H1 (cell line): Measurements from ENCODE around the gene ZNF423. TPM values are rescaled to one million over a fixed set of nuclear protein-coding genes. Genes with fewer than 3 reads are reported as not detected.

ENCODE experiments used
- CTCF ChIA-PET: fragments of 300-600 bp; sonication (Branson Sonifier 250); formaldehyde crosslinking; loops from one replicate; lab custom pipeline; 2021; ENCODE audit not compliant: partially characterized antibody; lab: Charles Lee
- POLR2A ChIA-PET: fragments of 300-600 bp; sonication (Branson Sonifier 250); formaldehyde crosslinking; loops from one replicate; lab custom pipeline; 2021; ENCODE audit warnings: inconsistent platforms; ENCODE audit not compliant: partially characterized antibody; lab: Charles Lee
- DNase-seq, 2 experiments: peaks; one replicate each; pipeline versions ENCODE4 v3.0.0 to v3.0.0-alpha.2; 2010 to 2022; ENCODE audit warnings: low spot score in 2 of 2, low read depth in 1 of 2, mixed read lengths in 1 of 2
- FAIRE-seq: peaks from 2 replicates; lab custom pipeline; 2011; peaks lifted over from hg19 to GRCh38; lab: Jason Lieb, UNC
- H2AFZ ChIP-seq: 2 replicates; pipeline ENCODE4 v1.8.1; 2012; ENCODE audit warnings: low read length, inconsistent platforms
- H2AK5ac ChIP-seq: 2 replicates; pipeline ENCODE4 v1.6.1; 2013; ENCODE audit warnings: low read depth, low read length
- H2BK120ac ChIP-seq: replicated peaks from 2 replicates; pipeline ENCODE3; 2013; ENCODE audit warnings: low read depth, low read length, inconsistent platforms
- H2BK12ac ChIP-seq: 2 replicates; pipeline ENCODE4 v1.6.1; 2013; ENCODE audit warnings: low read depth, low read length
- H2BK15ac ChIP-seq: 2 replicates; pipeline ENCODE4 v1.6.1; 2013; ENCODE audit warnings: low read length
- H2BK20ac ChIP-seq: 2 replicates; pipeline ENCODE4 v1.6.1; 2013; ENCODE audit warnings: low read length
- H2BK5ac ChIP-seq: 2 replicates; pipeline ENCODE4 v1.6.1; 2013; ENCODE audit warnings: low read depth, low read length
- H3K14ac ChIP-seq: 2 replicates; pipeline ENCODE4 v1.6.1; 2013; ENCODE audit warnings: inconsistent platforms; ENCODE audit not compliant: insufficient read length
- H3K18ac ChIP-seq: 2 replicates; pipeline ENCODE4 v1.6.1; 2013; ENCODE audit warnings: low read length; ENCODE audit errors: extremely low read depth
- H3K23ac ChIP-seq: 2 replicates; pipeline ENCODE4 v1.6.1; 2013; ENCODE audit warnings: inconsistent platforms; ENCODE audit not compliant: insufficient read length
- H3K23me2 ChIP-seq: 2 replicates; pipeline ENCODE4 v1.6.1; 2013; ENCODE audit warnings: low read depth, low read length
- H3K27ac ChIP-seq: 2 replicates; pipeline ENCODE4 v1.6.1; 2011; ENCODE audit warnings: low read depth, low read length, inconsistent platforms
- H3K27me3 ChIP-seq, 4 experiments: replicated peaks in 1 of 4; 1 replicate in 1 of 4; 2 replicates in 3 of 4; pipeline versions ENCODE4 v1.6.1 to v1.8.1; 2011 to 2013; ENCODE audit warnings: low read length in 3 of 4, mild to moderate bottlenecking in 3 of 4, inconsistent platforms in 2 of 4, mixed read lengths in 2 of 4, moderate library complexity in 1 of 4; ENCODE audit not compliant: control insufficient read depth in 3 of 4, insufficient read depth in 3 of 4; ENCODE audit errors: extremely low read depth in 1 of 4
- H3K36me3 ChIP-seq, 4 experiments: 2 replicates each; pipeline versions ENCODE4 v1.6.1 to v1.8.1; 2011 to 2013; ENCODE audit warnings: mild to moderate bottlenecking in 4 of 4, low read length in 3 of 4, moderate library complexity in 2 of 4, control low read depth in 1 of 4, inconsistent platforms in 1 of 4; ENCODE audit not compliant: insufficient read depth in 4 of 4, control insufficient read depth in 2 of 4
- H3K4ac ChIP-seq: replicated peaks from 2 replicates; pipeline ENCODE3; 2013; ENCODE audit warnings: low read length, low read depth, mixed read lengths, inconsistent platforms; ENCODE audit not compliant: insufficient read length
- H3K4me1 ChIP-seq, 4 experiments: replicated peaks in 1 of 4; 1 replicate in 1 of 4; 2 replicates in 3 of 4; pipeline versions ENCODE4 v1.6.1 to v1.8.1; 2011 to 2013; ENCODE audit warnings: low read length in 3 of 4, inconsistent platforms in 2 of 4, mixed read lengths in 1 of 4; ENCODE audit not compliant: insufficient read depth in 4 of 4, control insufficient read depth in 3 of 4
- H3K4me2 ChIP-seq, 2 experiments: 2 replicates each; pipeline versions ENCODE4 v1.6.1 to v1.8.1; 2011 to 2013; ENCODE audit warnings: low read depth in 2 of 2, low read length in 2 of 2, control low read depth in 1 of 2, inconsistent platforms in 1 of 2, mild to moderate bottlenecking in 1 of 2; ENCODE audit not compliant: insufficient read depth in 1 of 2
- H3K4me3 ChIP-seq, 4 experiments: fragments of 200-600, 300-600 bp in 1 of 4; sonication (generic), shearing (Covaris generic), sonication (Bioruptor Twin) in 1 of 4; 2 replicates each; pipeline versions ENCODE4 v1.5.1 to v1.8.1; 2011 to 2016; ENCODE audit warnings: low read length in 4 of 4, low read depth in 3 of 4, control low read depth in 2 of 4, inconsistent platforms in 2 of 4, mild to moderate bottlenecking in 2 of 4, mixed read lengths in 1 of 4, moderate library complexity in 1 of 4; ENCODE audit not compliant: insufficient read depth in 2 of 4; ENCODE audit errors: extremely low read depth in 1 of 4
- H3K56ac ChIP-seq: replicated peaks from 2 replicates; pipeline ENCODE3; 2013; ENCODE audit warnings: low read depth, mild to moderate bottlenecking, mixed read lengths, low read length, inconsistent platforms; ENCODE audit not compliant: insufficient read length
- H3K79me1 ChIP-seq: 2 replicates; pipeline ENCODE4 v1.6.1; 2013; ENCODE audit warnings: low read depth, low read length, control low read depth
- H3K79me2 ChIP-seq, 2 experiments: 2 replicates each; pipeline versions ENCODE4 v1.6.1 to v1.8.1; 2012 to 2013; ENCODE audit warnings: low read length in 2 of 2, mild to moderate bottlenecking in 2 of 2, inconsistent platforms in 1 of 2; ENCODE audit not compliant: insufficient read depth in 2 of 2, control insufficient read depth in 1 of 2
- H3K9ac ChIP-seq, 4 experiments: replicated peaks in 1 of 4; 1 replicate in 1 of 4; 2 replicates in 3 of 4; pipeline versions ENCODE4 v1.6.1 to v1.8.1; 2011 to 2013; ENCODE audit warnings: low read depth in 3 of 4, low read length in 3 of 4, control low read depth in 2 of 4, mild to moderate bottlenecking in 2 of 4, moderate library complexity in 2 of 4, inconsistent platforms in 1 of 4; ENCODE audit errors: extremely low read depth in 1 of 4
- H3K9me3 ChIP-seq, 2 experiments: 2 replicates each; pipeline versions ENCODE4 v1.6.1 to v1.8.1; 2012 to 2013; ENCODE audit warnings: mild to moderate bottlenecking in 2 of 2, moderate library complexity in 2 of 2, control low read depth in 1 of 2, inconsistent platforms in 1 of 2, low read depth in 1 of 2, low read length in 1 of 2, mixed read lengths in 1 of 2; ENCODE audit not compliant: insufficient read depth in 2 of 2
- H4K20me1 ChIP-seq, 2 experiments: replicated peaks in 1 of 2; 2 replicates each; pipeline versions ENCODE3 to v1.8.1; 2011 to 2013; ENCODE audit warnings: inconsistent platforms in 2 of 2, low read length in 2 of 2, mild to moderate bottlenecking in 1 of 2; ENCODE audit not compliant: insufficient read depth in 2 of 2, control insufficient read depth in 1 of 2
- H4K5ac ChIP-seq: 2 replicates; pipeline ENCODE4 v1.6.1; 2013; ENCODE audit warnings: low read length, low read depth, mixed read lengths, inconsistent platforms; ENCODE audit not compliant: insufficient read length
- H4K8ac ChIP-seq: 2 replicates; pipeline ENCODE4 v1.8.0; 2013; ENCODE audit warnings: mild to moderate bottlenecking, moderate library complexity, low read length, inconsistent platforms; ENCODE audit not compliant: insufficient read depth; ENCODE audit errors: extremely low read depth
- H4K91ac ChIP-seq: replicated peaks from 2 replicates; pipeline ENCODE3; 2013; ENCODE audit warnings: low read length, mixed read lengths, inconsistent platforms; ENCODE audit not compliant: insufficient read length
- RNF2 ChIP-seq: fragments of 200-900, 300-1000 bp; sonication (generic); IDR thresholded peaks from 2 replicates; pipeline ENCODE4 v1.7.1; 2016; ENCODE audit warnings: borderline replicate concordance, low read depth, mild to moderate bottlenecking, antibody characterized with exemption, low read length; ENCODE audit not compliant: poor library complexity, severe bottlenecking; ENCODE audit errors: missing control alignments
- WGBS, 2 experiments: shearing (Covaris generic) in 1 of 2; methylation state at CpG; one replicate each; pipeline versions ENCODE4 v1.1.6 to v1.1.7; 2013 to 2015; ENCODE audit warnings: low lambda C conversion rate in 2 of 2, mixed read lengths in 2 of 2, inconsistent platforms in 1 of 2, low coverage in 1 of 2, missing lambda C conversion rate in 1 of 2; ENCODE audit not compliant: insufficient replicate concordance in 2 of 2, insufficient coverage in 1 of 2, insufficient read length in 1 of 2; ENCODE audit errors: extremely low coverage in 1 of 2, missing lambda C conversion rate in 1 of 2; 5-methylcytosine and 5-hydroxymethylcytosine counted together
- polyA plus RNA-seq, 7 experiments: library from polyadenylated mRNA; depleted of rRNA in 3 of 7; stranded (reverse) in 5 of 7; unstranded in 2 of 7; fragments of >200 nt in 5 of 7; fragments of 200-250 nt in 2 of 7; gene quantifications; 1 replicate in 5 of 7; 2 replicates in 1 of 7; 4 replicates in 1 of 7; pipeline versions ENCODE4 v1.2.1 to v1.2.3, GENCODE V29; 2011 to 2013; ENCODE audit warnings: missing spikeins in 2 of 7, mixed read lengths in 2 of 7
- total RNA-seq: library from RNA; stranded (reverse); fragmentation: NEBNext Ultra II Directional; extraction: Animal tissue kit (Norgen Biotek cat#: 25700); gene quantifications from 2 replicates; pipeline ENCODE4 v1.2.1, GENCODE V29; 2021
- TF ChIP-seq, protein P1 (sequence below): IDR thresholded peaks from 2 replicates; pipeline ENCODE4 v1.6.1; 2011; ENCODE audit warnings: low read length, improper control_type of control experiment

Gene ZNF423
- total and polyA plus RNA-seq, 2 of the 8 experiments (the other 6 are each of a cell fraction or from before 2014, with no cell fraction given): 38.2 to 52.3 TPM

DNA sequence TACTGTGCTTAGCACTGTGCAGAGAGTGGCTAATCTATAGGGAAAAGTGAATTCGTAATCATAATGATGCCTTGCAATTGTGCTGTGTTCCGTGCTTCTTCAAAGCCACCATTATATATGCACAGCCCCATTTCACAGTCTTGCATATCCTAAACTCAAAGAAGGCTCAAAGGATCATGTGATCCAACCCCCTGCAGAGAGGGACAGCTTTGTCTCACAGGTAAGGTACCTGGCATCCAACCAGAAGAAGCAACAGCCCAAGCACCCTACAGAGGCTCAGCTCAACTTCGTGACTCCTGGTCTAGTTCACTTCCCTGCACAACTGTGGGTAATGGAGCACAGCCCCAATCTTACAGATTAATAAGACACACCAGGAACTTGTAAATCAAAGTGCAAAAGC, 124.0 kb downstream of the ZNF423 start:
- Histone ChIP-seq H3K27me3 (no peaks in the 10 kb centered on the region), H3K56ac (no peak overlapping the region), H3K79me2 (peaks cover 0 to 10% of the 10 kb centered on the region in 2 experiments; a peak in 1 of 4 replicates), H3K4me2 (peak overlapping the region in 1 of 2 experiments; percentile 20; a peak in 1 of 4 replicates), H3K9ac (0 out of 7 replicates have a peak overlapping the region, but pooled peaks of 1 of the 4 experiments have one; percentile 40), H3K36me3 (peaks cover 2 to 12% (median 4%) of the 10 kb centered on the region in 4 experiments; a peak in 5 of 8 replicates), H3K9me3 (peaks cover 6 to 7% of the 10 kb centered on the region in 2 experiments; a peak in 1 of 4 replicates), H3K27ac (no peak overlapping the region), H3K4ac (no peak overlapping the region), H3K79me1 (peaks cover 10% of the 10 kb centered on the region), H3K4me3 (no peak overlapping the region), H2BK12ac (no peak overlapping the region), H3K23ac (no peak overlapping the region), H2BK120ac (no peak overlapping the region), H3K4me1 (peaks cover 3 to 10% (median 5%) of the 10 kb centered on the region in 4 experiments; a peak in 4 of 7 replicates), H4K5ac (no peak overlapping the region), H2BK5ac (no peak overlapping the region), H2AFZ (no peak overlapping the region), H2BK15ac (no peak overlapping the region), H3K18ac (no peak overlapping the region), H3K23me2 (no peaks in the 10 kb centered on the region), H3K14ac (no peak overlapping the region), H4K91ac (no peak overlapping the region), H2AK5ac (no peak overlapping the region), H2BK20ac (no peak overlapping the region), H4K8ac (no peak overlapping the region), H4K20me1 (no peaks in the 10 kb centered on the region)
- 77% methylated on average over 3 of the region's 3 CpGs; no CpG with 5 or more reads in 1 of the 2 experiments for WGBS, 2 experiments
- DNase-seq: no peak
- FAIRE-seq: peak; percentile 52
- ChIA-PET POLR2A (no interaction called here), CTCF (interaction anchor here (0.5 to 2.5 kb wide), 2 partner anchors 10 to 82 kb away, joined by 3 to 10 read pairs; no protein-coding TSS in a partner anchor)
- no peak for TF ChIP-seq RNF2
- TF ChIP-seq, protein P1, sequence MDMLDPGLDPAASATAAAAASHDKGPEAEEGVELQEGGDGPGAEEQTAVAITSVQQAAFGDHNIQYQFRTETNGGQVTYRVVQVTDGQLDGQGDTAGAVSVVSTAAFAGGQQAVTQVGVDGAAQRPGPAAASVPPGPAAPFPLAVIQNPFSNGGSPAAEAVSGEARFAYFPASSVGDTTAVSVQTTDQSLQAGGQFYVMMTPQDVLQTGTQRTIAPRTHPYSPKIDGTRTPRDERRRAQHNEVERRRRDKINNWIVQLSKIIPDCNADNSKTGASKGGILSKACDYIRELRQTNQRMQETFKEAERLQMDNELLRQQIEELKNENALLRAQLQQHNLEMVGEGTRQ: peak; percentile 34; the same call in 1 of the 2 replicates
